ENCODE results near the gene RRAD.
A peak's percentile ranks its signal among the peaks of the same experiment; 100 is the strongest.
"Not testable (repeated sequence)": the region's sequence is repeated elsewhere in the genome, so short reads cannot be mapped to it uniquely, and the experiment has no call there.

RRAD gene

GRCh38 chr16:66900721-66901441, 24.5 kb downstream of the RRAD start:
- DNase-seq (ENCODE audit: low read depth), result no peak

GRCh38 chr16:66899945-66900710, 25.2 kb downstream of the RRAD start:
- no peak for DNase-seq (ENCODE audit: low read depth)

- no peak for DNase-seq (ENCODE audit: low read depth)
Measured at GRCh38 chr16:66899310-66899944, 25.9 kb downstream of the RRAD start.

GRCh38 chr16:66898933-66899309, 26.4 kb downstream of the RRAD start:
- DNase-seq (ENCODE audit: low read depth), result no peak

GRCh38 chr16:66898207-66898606, 27.1 kb downstream of the RRAD start:
- DNase-seq (ENCODE audit: low read depth), result no peak

GRCh38 chr16:66896682-66897081, 28.7 kb downstream of the RRAD start:
- DNase-seq (ENCODE audit: low read depth), result not testable (repeated sequence)

GRCh38 chr16:66895999-66896398, 29.3 kb downstream of the RRAD start:
- no peak for DNase-seq (ENCODE audit: low read depth)

GRCh38 chr16:66895689-66895979, 29.7 kb downstream of the RRAD start:
- DNase-seq (ENCODE audit: low read depth), result no peak

- peak; percentile 35 for DNase-seq (ENCODE audit: low read depth)
Measured at GRCh38 chr16:66894948-66895688, 30.2 kb downstream of the RRAD start.

- no peak for DNase-seq (ENCODE audit: low read depth)
Measured at GRCh38 chr16:66894055-66894454, 31.3 kb downstream of the RRAD start.

GRCh38 chr16:66891797-66892196, 33.5 kb downstream of the RRAD start:
- no peak for DNase-seq (ENCODE audit: low read depth)

GRCh38 chr16:66891360-66891759, 34.0 kb downstream of the RRAD start:
- DNase-seq (ENCODE audit: low read depth), result no peak

- no peak for DNase-seq (ENCODE audit: low read depth)
Measured at GRCh38 chr16:66890799-66891198, 34.5 kb downstream of the RRAD start.

- no peak for DNase-seq (ENCODE audit: low read depth)
Measured at GRCh38 chr16:66889622-66890021, 35.7 kb downstream of the RRAD start.

GRCh38 chr16:66888647-66889615, 36.4 kb downstream of the RRAD start:
- no peak for DNase-seq (ENCODE audit: low read depth)

- DNase-seq (ENCODE audit: low read depth), result no peak
Measured at GRCh38 chr16:66886914-66887313, 38.4 kb downstream of the RRAD start.

GRCh38 chr16:66886321-66886720, 39.0 kb downstream of the RRAD start:
- DNase-seq (ENCODE audit: low read depth), result no peak

GRCh38 chr16:66885491-66885890, 39.8 kb downstream of the RRAD start:
- DNase-seq (ENCODE audit: low read depth), result no peak

- DNase-seq (ENCODE audit: low read depth), result no peak
Measured at GRCh38 chr16:66882702-66883101, 42.6 kb downstream of the RRAD start.

- DNase-seq (ENCODE audit: low read depth), result no peak
Measured at GRCh38 chr16:66881964-66882508, 43.3 kb downstream of the RRAD start.

- DNase-seq (ENCODE audit: low read depth), result no peak
Measured at GRCh38 chr16:66881560-66881959, 43.8 kb downstream of the RRAD start.

Data from activated T-cell treated with anti-CD3 and anti-CD28 coated beads for 48 hours (primary cell).